NB4 (cell line): ENCODE results near the gene HRCT1.
A peak's percentile ranks its signal among the peaks of the same experiment; 100 is the strongest.
"Not testable (repeated sequence)": the region's sequence is repeated elsewhere in the genome, so short reads cannot be mapped to it uniquely, and the experiment has no call there.

ENCODE experiments used
- DNase-seq: peaks from one replicate; pipeline ENCODE4 v3.0.0; 2010; ENCODE audit warnings: low read depth
- H3K4me3 ChIP-seq: one replicate; pipeline ENCODE4 v1.5.1; 2011; ENCODE audit warnings: mild to moderate bottlenecking, low read depth, low read length, moderate library complexity
- CTCF ChIP-seq: IDR thresholded peaks from one replicate; pipeline ENCODE4 v1.5.1; 2012; ENCODE audit warnings: low read depth, low read length
- MYC ChIP-seq: IDR thresholded peaks from 2 replicates; pipeline ENCODE4 v1.6.1; 2011; ENCODE audit warnings: low read depth, low read length
- POLR2A ChIP-seq: IDR thresholded peaks from 2 replicates; pipeline ENCODE4 v1.6.1; 2011; ENCODE audit warnings: mild to moderate bottlenecking; ENCODE audit not compliant: insufficient read length; ENCODE audit errors: extremely low read depth
- TF ChIP-seq, protein P1 (sequence below): IDR thresholded peaks from 2 replicates; pipeline ENCODE4 v1.6.1; 2011; ENCODE audit warnings: low read depth, low read length

HRCT1 gene

GRCh38 chr9:35932735-35933134 lies 26.7 kb downstream of the HRCT1 start:
- TF ChIP-seq MYC (no peak), CTCF (no peak), POLR2A (no peak)
- TF ChIP-seq, protein P1, sequence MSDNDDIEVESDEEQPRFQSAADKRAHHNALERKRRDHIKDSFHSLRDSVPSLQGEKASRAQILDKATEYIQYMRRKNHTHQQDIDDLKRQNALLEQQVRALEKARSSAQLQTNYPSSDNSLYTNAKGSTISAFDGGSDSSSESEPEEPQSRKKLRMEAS: no peak
- DNase-seq: no peak
- no peak overlapping the region for H3K4me3 ChIP-seq

GRCh38 chr9:35933550-35934067 lies 27.6 kb downstream of the HRCT1 start:
- H3K4me3 ChIP-seq: no peak overlapping the region

GRCh38 chr9:35934069-35934468 lies 28.1 kb downstream of the HRCT1 start:
- not testable (repeated sequence) for H3K4me3 ChIP-seq, DNase-seq

More at GRCh38 chr9:35933550-35934067, 27.6 kb downstream of the HRCT1 start:
- no peak for TF ChIP-seq CTCF
- TF ChIP-seq POLR2A: no peak
- no peak for TF ChIP-seq MYC
- TF ChIP-seq, protein P1: no peak
- no peak for DNase-seq

DNA sequence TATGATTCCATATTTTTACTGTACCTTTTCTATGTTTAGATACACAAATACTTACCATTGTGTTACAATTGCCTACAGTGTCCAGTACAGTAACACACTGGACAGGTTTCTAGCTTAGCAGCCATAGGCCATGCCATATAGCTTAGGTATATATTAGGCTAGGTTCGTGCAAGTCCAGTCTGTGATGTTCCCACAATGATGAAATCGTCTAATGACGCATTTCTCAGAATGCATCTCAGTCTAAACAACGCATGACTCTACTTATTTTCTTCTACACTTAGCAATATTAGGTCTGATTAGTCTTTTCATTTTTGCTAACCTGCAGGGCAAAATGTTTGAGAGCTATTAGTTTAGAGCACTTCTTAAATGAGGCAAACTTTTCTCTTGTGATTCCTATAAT lies 29.3 kb downstream of the HRCT1 start:
- no peak for TF ChIP-seq MYC
- TF ChIP-seq, protein P1: no peak
- TF ChIP-seq POLR2A: no peak
- TF ChIP-seq CTCF: no peak
- DNase-seq: no peak
- no peak overlapping the region for H3K4me3 ChIP-seq

GRCh38 chr9:35935755-35936509 lies 29.9 kb downstream of the HRCT1 start:
- no peak for TF ChIP-seq MYC
- no peak for TF ChIP-seq CTCF
- TF ChIP-seq, protein P1: no peak
- TF ChIP-seq POLR2A: no peak
- no peak for DNase-seq
- no peak overlapping the region for H3K4me3 ChIP-seq

DNA sequence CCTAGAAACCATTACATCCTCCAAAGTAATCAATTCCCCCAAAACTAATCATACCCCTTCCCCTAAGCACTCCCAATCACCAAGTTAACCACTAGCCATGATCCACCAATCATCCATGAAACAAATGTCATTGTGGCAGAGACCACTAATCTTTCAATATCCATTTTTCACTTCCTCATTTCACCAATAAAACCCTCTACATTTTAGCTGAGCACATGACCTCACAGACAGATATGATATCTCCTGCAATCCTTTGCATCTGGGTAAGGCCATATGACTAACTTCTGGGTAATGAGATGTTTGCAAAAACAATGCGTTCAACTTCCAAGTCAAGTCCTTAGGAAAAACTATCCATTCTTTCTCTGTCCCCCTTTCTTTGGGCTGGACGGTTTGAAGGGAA lies 31.2 kb downstream of the HRCT1 start:
- TF ChIP-seq POLR2A (no peak), CTCF (no peak), MYC (no peak)
- TF ChIP-seq, protein P1: no peak
- DNase-seq: peak; percentile 22
- no peak overlapping the region for H3K4me3 ChIP-seq
